CD1c-positive myeloid dendritic cell (primary cell): Measurements from ENCODE around the gene FOXI1.

Experiments used
- DNase-seq: peaks from one replicate; pipeline ENCODE4 v3.0.0-alpha.2; 2016; ENCODE audit errors: extremely low spot score

Gene FOXI1

DNA sequence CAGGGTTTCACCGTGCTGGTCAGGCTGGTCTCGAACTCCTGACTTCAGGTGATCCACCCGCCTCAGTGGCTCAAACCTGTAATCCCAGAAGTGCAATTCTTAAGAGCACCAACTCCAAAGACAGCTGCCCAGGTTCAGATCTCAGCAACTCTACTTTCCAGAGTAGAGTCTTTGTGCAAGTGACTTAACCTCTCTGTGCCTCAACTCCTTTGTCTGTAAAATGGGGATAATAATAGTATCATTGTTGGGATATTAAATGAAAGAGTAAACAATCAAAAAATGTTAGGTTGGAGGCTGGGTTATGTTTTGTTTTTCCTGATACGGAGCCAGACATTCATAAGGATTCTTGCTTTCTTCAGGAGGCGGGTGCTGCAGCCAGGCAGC lies 45.0 kb downstream of the FOXI1 start:
- no peak for DNase-seq

DNA sequence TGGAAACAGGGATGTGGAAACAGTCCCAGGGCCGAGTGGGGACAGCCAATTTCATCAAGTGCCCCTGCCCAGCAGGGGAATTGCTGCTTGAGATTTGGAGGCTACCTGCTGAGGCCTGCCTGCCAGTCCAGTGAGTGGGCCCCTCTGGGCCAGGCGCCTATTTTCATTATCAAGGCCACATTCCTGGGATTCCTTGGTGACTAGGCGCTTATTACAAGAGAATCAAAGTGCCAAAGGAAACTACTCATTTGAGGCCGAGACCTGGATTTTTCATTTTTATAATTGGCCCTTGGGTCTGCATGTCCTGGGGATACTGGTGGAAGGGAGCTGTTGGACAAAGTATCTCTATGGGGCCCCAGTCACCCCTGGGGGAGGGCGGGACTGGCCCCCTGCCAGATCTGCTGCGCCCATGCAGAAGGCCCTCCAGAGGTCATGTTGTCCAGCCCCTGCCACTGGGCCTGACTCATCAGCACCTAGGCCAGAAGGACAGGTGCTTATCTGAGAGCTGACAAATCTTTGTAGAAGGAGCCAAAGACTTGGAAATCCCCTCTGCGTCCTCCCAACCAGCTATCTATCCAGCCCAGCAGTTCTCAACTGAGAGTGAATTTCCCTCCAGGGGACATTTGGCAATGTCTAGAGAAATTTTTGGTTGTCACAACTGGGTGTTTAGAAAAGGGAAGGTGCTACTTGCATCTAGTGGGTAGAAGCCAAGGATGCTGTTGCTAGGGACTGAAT lies 45.6 kb downstream of the FOXI1 start:
- DNase-seq, result no peak

DNA sequence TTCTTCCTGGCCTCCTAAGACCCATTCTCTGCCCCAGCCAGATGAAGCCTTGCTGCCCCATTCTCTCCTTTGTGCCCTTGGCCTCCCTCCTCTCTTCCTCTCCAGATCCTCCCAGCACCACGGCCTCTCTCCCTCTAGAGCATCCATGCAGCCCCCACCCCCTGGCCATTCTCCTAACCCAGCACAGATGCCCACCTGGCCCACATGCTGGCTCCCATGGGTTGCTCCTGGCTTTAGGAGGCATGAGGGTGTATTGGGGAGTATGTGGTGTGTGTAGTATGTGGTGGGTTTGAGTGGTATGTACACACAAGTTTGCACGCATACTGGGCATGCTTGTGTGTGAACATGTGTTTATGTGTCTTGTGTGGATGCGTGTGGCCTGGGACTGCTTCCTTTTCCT lies 47.1 kb downstream of the FOXI1 start:
- DNase-seq, result no peak

DNA sequence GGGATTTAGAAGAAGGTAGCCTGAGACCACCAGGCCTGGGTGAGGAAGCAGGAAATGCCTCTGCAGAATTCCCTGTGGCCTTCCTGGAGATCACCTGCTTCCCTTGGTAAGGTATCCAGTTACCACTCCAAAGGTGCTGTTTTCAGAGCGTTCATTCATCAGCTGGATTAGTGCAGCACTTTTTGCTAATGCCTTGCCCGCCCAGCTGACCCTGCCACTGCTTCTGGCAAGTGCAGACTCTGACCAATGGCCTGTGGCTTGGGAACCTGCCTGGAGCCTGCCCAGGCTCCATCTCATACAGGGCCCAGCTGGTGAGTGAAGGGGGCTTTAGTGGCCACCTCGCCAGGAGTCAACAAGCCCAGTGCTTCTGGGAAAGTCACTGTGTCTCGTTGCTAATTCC lies 48.6 kb downstream of the FOXI1 start:
- no peak for DNase-seq

DNA sequence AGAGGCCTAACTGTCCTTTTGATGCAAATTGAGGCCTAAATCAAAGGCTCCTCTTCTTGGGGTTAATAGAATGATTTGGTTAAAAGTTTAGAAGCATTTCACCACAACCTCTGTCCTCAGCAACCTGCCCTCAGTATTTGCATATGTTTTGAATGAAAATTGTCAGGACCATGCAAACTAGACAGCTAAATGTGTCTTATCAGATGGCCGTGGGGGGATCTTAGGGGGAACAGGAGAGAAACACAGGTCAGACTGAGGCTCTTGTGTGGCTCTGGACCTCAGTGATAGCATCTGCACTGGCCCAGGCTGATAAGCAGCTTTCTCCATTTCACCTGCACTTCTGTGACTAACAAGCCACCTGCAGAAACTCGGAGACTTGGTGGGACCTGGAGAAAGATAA lies 49.0 kb downstream of the FOXI1 start:
- DNase-seq, result no peak

DNA sequence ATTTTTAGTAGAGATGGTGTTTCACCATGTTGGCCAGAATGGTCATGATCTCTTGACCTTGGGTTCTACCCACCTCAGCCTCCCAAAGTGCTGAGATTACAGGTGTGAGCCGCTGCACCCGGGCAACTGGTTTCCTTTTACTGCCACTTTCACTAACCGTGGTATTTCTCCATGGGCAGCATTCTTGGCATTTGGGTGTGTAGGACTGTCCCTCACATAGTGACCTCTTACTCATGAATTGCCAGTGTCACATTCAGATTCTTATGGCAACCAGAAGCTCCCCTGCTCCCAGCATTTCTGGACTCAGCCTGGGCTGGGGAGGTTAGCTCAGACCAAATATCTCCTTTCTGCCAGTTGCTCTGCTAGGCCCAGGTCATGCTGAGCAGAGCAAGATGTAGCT lies 50.1 kb downstream of the FOXI1 start:
- DNase-seq, result no peak

DNA sequence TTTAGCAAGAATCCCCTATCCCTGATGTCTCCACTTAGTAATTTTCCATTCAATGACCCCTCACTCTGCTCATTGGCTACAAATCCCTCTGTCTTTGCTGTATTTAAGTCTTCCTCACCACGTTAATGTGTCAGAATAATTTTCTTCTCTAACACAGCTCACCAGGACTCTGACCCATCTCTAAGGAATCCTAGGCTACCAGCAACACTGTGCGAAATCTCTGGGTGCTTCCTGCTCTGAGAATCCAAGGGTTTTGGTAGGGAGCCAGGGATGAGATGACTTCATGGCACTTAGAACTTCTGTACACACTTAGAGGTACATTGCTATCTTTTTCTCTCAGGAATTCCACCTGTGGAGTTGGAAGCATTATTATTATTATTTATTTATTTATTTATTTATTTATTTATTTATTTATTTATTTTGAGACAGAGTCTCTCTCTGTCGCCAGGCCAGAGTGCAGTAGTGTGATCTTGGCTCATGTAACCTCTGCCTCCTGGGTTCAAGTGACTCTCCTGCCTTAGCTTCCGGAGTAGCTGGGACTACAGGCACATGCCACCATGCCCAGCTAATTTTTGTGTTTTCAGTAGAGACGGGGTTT lies 53.5 kb downstream of the FOXI1 start:
- no peak for DNase-seq
